CD14-positive monocyte (primary cell): Measurements from ENCODE around the gene TBC1D25. TPM values are rescaled to one million over a fixed set of nuclear protein-coding genes. Genes with fewer than 3 reads are reported as not detected.

ENCODE experiments used
- DNase-seq, 3 donors: peaks; one replicate each; pipeline ENCODE4 v3.0.0-alpha.2; 2011 to 2022
- H2AFZ ChIP-seq: 2 replicates; pipeline ENCODE4 v1.6.0; 2012; ENCODE audit warnings: mild to moderate bottlenecking, low read depth, low read length, inconsistent platforms; ENCODE audit not compliant: insufficient read depth, poor library complexity, severe bottlenecking
- H3K27ac ChIP-seq, 2 donors: 1 replicate in 1 of 2; 2 replicates in 1 of 2; pipeline ENCODE4 v1.5.1; 2012 to 2013; ENCODE audit warnings: low read length in 2 of 2, control low read depth in 1 of 2, inconsistent platforms in 1 of 2, low read depth in 1 of 2, mild to moderate bottlenecking in 1 of 2
- H3K27me3 ChIP-seq, 2 donors: one replicate each; pipeline versions ENCODE4 v1.6.0 to v1.6.1; 2011 to 2013; ENCODE audit warnings: low read length in 2 of 2; ENCODE audit not compliant: control insufficient read depth in 2 of 2, insufficient read depth in 2 of 2
- H3K36me3 ChIP-seq, 2 donors: replicated peaks in 1 of 2; 1 replicate in 1 of 2; 2 replicates in 1 of 2; pipeline versions ENCODE4 v1.5.1 to v1.6.1; 2012 to 2013; ENCODE audit warnings: low read length in 2 of 2, control low read depth in 1 of 2, inconsistent platforms in 1 of 2, mild to moderate bottlenecking in 1 of 2; ENCODE audit not compliant: insufficient read depth in 2 of 2, control insufficient read depth in 1 of 2
- H3K4me1 ChIP-seq, 2 donors: 1 replicate in 1 of 2; 2 replicates in 1 of 2; pipeline versions ENCODE4 v1.5.1 to v1.6.1; 2012 to 2013; ENCODE audit warnings: low read length in 2 of 2, control low read depth in 1 of 2, inconsistent platforms in 1 of 2, mild to moderate bottlenecking in 1 of 2, moderate library complexity in 1 of 2; ENCODE audit not compliant: insufficient read depth in 2 of 2, control insufficient read depth in 1 of 2
- H3K4me2 ChIP-seq: replicated peaks from 2 replicates; pipeline ENCODE3; 2012; ENCODE audit warnings: low read length, moderate library complexity, mild to moderate bottlenecking; ENCODE audit not compliant: poor library complexity, severe bottlenecking; ENCODE audit errors: extremely low read depth
- H3K4me3 ChIP-seq, 3 experiments: fragments of 200-600 bp in 1 of 3; sonication (generic) in 1 of 3; replicated peaks in 1 of 3; 1 replicate in 2 of 3; 2 replicates in 1 of 3; pipeline ENCODE4 v1.5.1; 2011 to 2013; ENCODE audit warnings: low read length in 3 of 3, mild to moderate bottlenecking in 3 of 3, control low read depth in 2 of 3, low read depth in 2 of 3, inconsistent platforms in 1 of 3, moderate library complexity in 1 of 3
- H3K79me2 ChIP-seq: 2 replicates; pipeline ENCODE4 v1.6.0; 2012; ENCODE audit warnings: mild to moderate bottlenecking, control low read depth, inconsistent platforms, low read length, moderate library complexity; ENCODE audit not compliant: insufficient read depth
- H3K9ac ChIP-seq: 2 replicates; pipeline ENCODE4 v1.6.0; 2017; ENCODE audit warnings: low read length, mild to moderate bottlenecking; ENCODE audit not compliant: insufficient read depth, poor library complexity, severe bottlenecking
- H3K9me3 ChIP-seq, 2 donors: replicated peaks in 1 of 2; 1 replicate in 1 of 2; 2 replicates in 1 of 2; pipeline versions ENCODE4 v1.5.1 to v1.6.1; 2012 to 2013; ENCODE audit warnings: low read length in 2 of 2, control low read depth in 1 of 2; ENCODE audit not compliant: control insufficient read depth in 1 of 2, insufficient read depth in 1 of 2
- H4K20me1 ChIP-seq: 2 replicates; pipeline ENCODE4 v1.6.0; 2012; ENCODE audit warnings: mild to moderate bottlenecking, low read length, control low read depth, moderate library complexity; ENCODE audit not compliant: insufficient read depth
- H3K27ac Mint-ChIP-seq, 7 donors: one replicate each; pipeline ENCODE4 v1.8.0; 2020; ENCODE audit warnings: mild to moderate bottlenecking in 7 of 7, mixed read lengths in 7 of 7, moderate library complexity in 6 of 7, inconsistent platforms in 2 of 7
- H3K27me3 Mint-ChIP-seq, 3 donors: one replicate each; pipeline ENCODE4 v1.8.0; 2021 to 2022; ENCODE audit warnings: low read depth in 3 of 3, mild to moderate bottlenecking in 3 of 3, mixed read lengths in 3 of 3, moderate library complexity in 3 of 3, inconsistent platforms in 1 of 3
- H3K36me3 Mint-ChIP-seq, 2 donors: one replicate each; pipeline ENCODE4 v1.8.0; 2020; ENCODE audit warnings: mixed read lengths in 2 of 2, inconsistent platforms in 1 of 2, mild to moderate bottlenecking in 1 of 2
- H3K4me1 Mint-ChIP-seq: one replicate; pipeline ENCODE4 v1.8.0; 2020; ENCODE audit warnings: mild to moderate bottlenecking, mixed read lengths
- H3K4me3 Mint-ChIP-seq, 2 donors: one replicate each; pipeline ENCODE4 v1.8.0; 2020; ENCODE audit warnings: mild to moderate bottlenecking in 2 of 2, mixed read lengths in 2 of 2, moderate library complexity in 1 of 2
- H3K9me3 Mint-ChIP-seq, 7 donors: one replicate each; pipeline ENCODE4 v1.8.0; 2020 to 2022; ENCODE audit warnings: mixed read lengths in 7 of 7, mild to moderate bottlenecking in 6 of 7, moderate library complexity in 6 of 7, inconsistent platforms in 2 of 7
- WGBS: methylation state at CpG from one replicate; pipeline ENCODE4 v1.1.5; 2013; ENCODE audit warnings: missing lambda C conversion rate; ENCODE audit not compliant: insufficient coverage; 5-methylcytosine and 5-hydroxymethylcytosine counted together
- intact Hi-C, 2 donors: fragments of 100-400 bp; cut with micrococcal nuclease; formaldehyde crosslinking; loops; one replicate each; pipeline versions ENCODE4 v1.15.0 to v1.15.1; 2023
- polyA plus RNA-seq, 3 donors: library from polyadenylated mRNA; depleted of rRNA in 1 of 3; unstranded in 2 of 3; stranded (reverse) in 1 of 3; fragments of 300-500 nt in 2 of 3; fragments of >200 nt in 1 of 3; fragmentation: Illumina TruSeq in 2 of 3; gene quantifications; 1 replicate in 2 of 3; 2 replicates in 1 of 3; pipeline ENCODE4 v1.2.3, GENCODE V29; 2012 to 2021
- TF ChIP-seq, protein P1 (sequence below): fragments of 200-600 bp; IDR thresholded peaks from one replicate; pipeline ENCODE4 v1.8.0; 2022; ENCODE audit warnings: antibody characterized with exemption, mild to moderate bottlenecking

Gene TBC1D25
- polyA plus RNA-seq, 3 donors = 5.7 to 16.9 (median 6.6) TPM

GRCh38 chrX:48590203-48591103 is 50.9 kb downstream of the TBC1D25 start:
- Histone ChIP-seq H3K36me3 (no peaks in the 10 kb centered on the region), H3K9me3 (no peaks in the 10 kb centered on the region), H3K4me1 (no peaks in the 10 kb centered on the region), H4K20me1 (no peaks in the 10 kb centered on the region), H3K4me2 (no peak overlapping the region), H3K4me3 (no peak overlapping the region), H2AFZ (no peak overlapping the region), H3K9ac (no peak overlapping the region), H3K27ac (no peak overlapping the region), H3K27me3 (no peaks in the 10 kb centered on the region), H3K79me2 (no peaks in the 10 kb centered on the region)
- Mint-ChIP-seq H3K27ac (no peak overlapping the region), H3K9me3 (peaks cover 0 to 3% (median 0%) of the 10 kb centered on the region in 7 donors), H3K36me3 (no peaks in the 10 kb centered on the region), H3K4me3 (no peak overlapping the region), H3K4me1 (peaks cover 4% of the 10 kb centered on the region), H3K27me3 (peaks cover 0 to 2% (median 1%) of the 10 kb centered on the region in 3 donors)
- no peak for DNase-seq
- intact Hi-C loops = no loop called here
- WGBS = 96% methylated on average over 8 of the region's 21 CpGs
- TF ChIP-seq, protein P1, sequence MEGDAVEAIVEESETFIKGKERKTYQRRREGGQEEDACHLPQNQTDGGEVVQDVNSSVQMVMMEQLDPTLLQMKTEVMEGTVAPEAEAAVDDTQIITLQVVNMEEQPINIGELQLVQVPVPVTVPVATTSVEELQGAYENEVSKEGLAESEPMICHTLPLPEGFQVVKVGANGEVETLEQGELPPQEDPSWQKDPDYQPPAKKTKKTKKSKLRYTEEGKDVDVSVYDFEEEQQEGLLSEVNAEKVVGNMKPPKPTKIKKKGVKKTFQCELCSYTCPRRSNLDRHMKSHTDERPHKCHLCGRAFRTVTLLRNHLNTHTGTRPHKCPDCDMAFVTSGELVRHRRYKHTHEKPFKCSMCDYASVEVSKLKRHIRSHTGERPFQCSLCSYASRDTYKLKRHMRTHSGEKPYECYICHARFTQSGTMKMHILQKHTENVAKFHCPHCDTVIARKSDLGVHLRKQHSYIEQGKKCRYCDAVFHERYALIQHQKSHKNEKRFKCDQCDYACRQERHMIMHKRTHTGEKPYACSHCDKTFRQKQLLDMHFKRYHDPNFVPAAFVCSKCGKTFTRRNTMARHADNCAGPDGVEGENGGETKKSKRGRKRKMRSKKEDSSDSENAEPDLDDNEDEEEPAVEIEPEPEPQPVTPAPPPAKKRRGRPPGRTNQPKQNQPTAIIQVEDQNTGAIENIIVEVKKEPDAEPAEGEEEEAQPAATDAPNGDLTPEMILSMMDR = no peak

DNA sequence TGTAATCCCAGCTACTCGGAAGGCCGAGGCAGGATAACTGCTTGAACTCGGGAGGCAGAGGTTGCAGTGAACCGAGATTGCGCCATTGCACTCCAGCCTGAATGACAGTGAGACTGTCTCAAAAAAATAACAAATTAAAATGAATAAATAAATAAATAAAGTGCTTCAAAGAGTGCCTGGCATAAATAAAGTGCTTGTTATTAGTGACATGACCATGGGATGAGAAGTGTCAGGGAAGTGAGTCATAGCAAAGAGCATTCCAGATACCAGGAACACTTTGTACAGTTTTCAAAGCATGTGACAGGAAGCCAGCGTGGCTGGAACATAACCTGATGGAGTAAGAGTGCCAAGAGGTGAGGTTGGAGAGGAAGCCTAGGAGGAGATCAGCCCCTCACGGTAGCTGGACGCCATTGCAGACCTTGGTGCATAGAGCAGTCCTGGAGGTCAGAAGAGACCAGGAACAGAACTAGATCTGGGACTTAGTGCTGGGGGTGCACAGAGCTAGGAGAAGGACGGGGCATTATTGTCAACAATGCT is 51.8 kb downstream of the TBC1D25 start:
- Histone ChIP-seq H2AFZ (no peak overlapping the region), H3K27ac (no peak overlapping the region), H3K79me2 (no peaks in the 10 kb centered on the region), H3K36me3 (no peaks in the 10 kb centered on the region), H3K9me3 (no peaks in the 10 kb centered on the region), H3K9ac (no peak overlapping the region), H3K4me2 (no peak overlapping the region), H3K4me1 (no peaks in the 10 kb centered on the region), H3K27me3 (no peaks in the 10 kb centered on the region), H4K20me1 (no peaks in the 10 kb centered on the region), H3K4me3 (no peak overlapping the region)
- Mint-ChIP-seq H3K27ac (peak overlapping the region in 1 of 7 donors; percentile 37), H3K4me3 (no peak overlapping the region), H3K4me1 (peaks cover 4% of the 10 kb centered on the region), H3K36me3 (no peaks in the 10 kb centered on the region), H3K27me3 (peaks cover 0 to 2% (median 1%) of the 10 kb centered on the region in 3 donors), H3K9me3 (peaks cover 0 to 6% (median 0%) of the 10 kb centered on the region in 7 donors)
- intact Hi-C loops = no loop called here
- TF ChIP-seq, protein P1 = no peak
- WGBS = 75% methylated on average over 3 of the region's 9 CpGs
- no peak for DNase-seq
